ENCODE results near the gene LRRC46. TPM values are rescaled to one million over a fixed set of nuclear protein-coding genes. Genes with fewer than 3 reads are reported as not detected.

Gene LRRC46
- total RNA-seq, 2 donors from 2014 or later, result 0.20 to 0.21 TPM

DNA sequence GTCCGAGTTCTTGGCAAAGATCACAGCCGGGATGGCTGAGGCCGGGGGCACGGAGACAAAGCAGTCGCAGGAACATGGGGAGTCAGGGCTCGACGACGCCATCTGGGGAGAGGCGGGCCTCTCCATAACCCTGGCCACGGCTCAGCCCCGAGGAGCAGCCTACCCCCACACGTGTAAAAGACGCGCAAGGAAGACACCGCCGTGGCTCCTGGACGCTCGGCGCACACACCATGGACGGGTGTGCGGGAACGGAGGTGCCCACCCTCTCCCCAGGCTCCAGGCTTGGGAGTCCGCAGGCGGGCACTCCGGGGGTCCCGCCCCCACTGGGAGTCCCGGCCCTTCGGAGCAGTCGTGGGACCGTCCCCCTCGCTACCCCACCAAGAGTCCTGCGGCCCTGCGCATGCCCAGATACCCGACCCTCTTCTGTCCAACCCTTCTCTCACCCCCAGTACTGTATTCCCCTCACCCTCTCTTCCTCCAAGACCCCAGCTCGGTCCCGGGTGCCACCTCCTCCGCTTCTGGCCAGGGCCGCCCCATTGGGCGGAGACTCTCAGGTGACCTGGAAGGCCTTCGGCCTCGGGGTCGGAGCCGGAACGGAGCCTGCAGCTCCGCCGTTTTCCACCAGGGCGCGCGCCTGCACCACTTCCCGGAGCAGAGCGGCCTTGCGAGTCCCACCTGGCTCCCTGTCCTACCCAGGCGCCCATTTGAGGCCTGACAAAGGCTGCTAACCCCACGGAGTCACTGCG is 9.4 kb downstream of the LRRC46 start, which contains the start of gene SCRN2:
TSS of gene SCRN2 (minus strand) at position 532 of the 746 bp plus-strand sequence. CDS start at position 102, 430 bp downstream.
- no peaks in the 10 kb centered on the region for H3K27me3 ChIP-seq
- H3K36me3 ChIP-seq, result no peaks in the 10 kb centered on the region
- DNase-seq, result peak; percentile 96
- TF ChIP-seq, protein P1, sequence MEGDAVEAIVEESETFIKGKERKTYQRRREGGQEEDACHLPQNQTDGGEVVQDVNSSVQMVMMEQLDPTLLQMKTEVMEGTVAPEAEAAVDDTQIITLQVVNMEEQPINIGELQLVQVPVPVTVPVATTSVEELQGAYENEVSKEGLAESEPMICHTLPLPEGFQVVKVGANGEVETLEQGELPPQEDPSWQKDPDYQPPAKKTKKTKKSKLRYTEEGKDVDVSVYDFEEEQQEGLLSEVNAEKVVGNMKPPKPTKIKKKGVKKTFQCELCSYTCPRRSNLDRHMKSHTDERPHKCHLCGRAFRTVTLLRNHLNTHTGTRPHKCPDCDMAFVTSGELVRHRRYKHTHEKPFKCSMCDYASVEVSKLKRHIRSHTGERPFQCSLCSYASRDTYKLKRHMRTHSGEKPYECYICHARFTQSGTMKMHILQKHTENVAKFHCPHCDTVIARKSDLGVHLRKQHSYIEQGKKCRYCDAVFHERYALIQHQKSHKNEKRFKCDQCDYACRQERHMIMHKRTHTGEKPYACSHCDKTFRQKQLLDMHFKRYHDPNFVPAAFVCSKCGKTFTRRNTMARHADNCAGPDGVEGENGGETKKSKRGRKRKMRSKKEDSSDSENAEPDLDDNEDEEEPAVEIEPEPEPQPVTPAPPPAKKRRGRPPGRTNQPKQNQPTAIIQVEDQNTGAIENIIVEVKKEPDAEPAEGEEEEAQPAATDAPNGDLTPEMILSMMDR (IDR thresholded peaks at IDR 0.05), result peak; percentile 94
- intact Hi-C loops (cut with DNase I), result loop anchor here (10.0 kb wide), 1 partner anchor 134 kb away; the partner anchor contains the start of gene CDK5RAP3
- peaks cover 15% of the 10 kb centered on the region for H3K4me1 ChIP-seq
- H3K4me3 ChIP-seq, result peak within 1 kb of the TSS; percentile 72
- no peaks in the 10 kb centered on the region for H3K9me3 ChIP-seq
- H3K27ac ChIP-seq, result peak within 1 kb of the TSS; percentile 63
- peak within 1 kb of the TSS; percentile 63 to 90 for H3K9ac ChIP-seq (ENCODE audit: low read depth in 2 of 2, low read length in 2 of 2)

- no peak for DNase-seq
- H3K27me3 ChIP-seq, result no peaks in the 10 kb centered on the region
- H3K9me3 ChIP-seq, result no peaks in the 10 kb centered on the region
- intact Hi-C loops (cut with DNase I), result loop anchor here (2.0 to 10.0 kb wide), 2 partner anchors 49 to 133 kb away; partner anchors contain the start of gene CDK5RAP3
- H3K4me3 ChIP-seq, result peak overlapping the region; percentile 72
- H3K27ac ChIP-seq, result peak overlapping the region; percentile 63
- peak overlapping the region; percentile 63 to 90 for H3K9ac ChIP-seq (ENCODE audit: low read depth in 2 of 2, low read length in 2 of 2)
- peaks cover 15% of the 10 kb centered on the region for H3K4me1 ChIP-seq
- TF ChIP-seq, protein P1 (IDR thresholded peaks at IDR 0.05), result peak; percentile 5
- H3K36me3 ChIP-seq, result no peaks in the 10 kb centered on the region
Observed at GRCh38 chr17:47841488-47842291, 10.2 kb downstream of the LRRC46 start.

DNA sequence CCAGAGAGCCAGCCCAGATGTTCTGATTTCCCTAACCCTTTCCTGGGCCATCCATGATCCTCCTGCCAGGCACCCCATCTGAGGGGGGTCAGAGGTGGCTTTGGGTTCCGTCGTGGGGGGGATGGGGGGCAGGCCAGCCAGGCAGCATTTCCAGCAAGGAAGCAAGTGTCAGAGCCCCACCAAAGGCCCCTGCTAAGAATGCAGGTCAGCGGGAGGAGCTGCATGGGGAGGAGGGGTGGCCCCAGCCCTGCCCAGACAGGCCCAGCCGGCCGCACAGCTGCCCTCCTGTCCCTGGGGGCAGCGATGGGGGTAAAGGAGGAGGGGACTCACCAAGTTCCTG is 11.9 kb downstream of the LRRC46 start:
- Histone ChIP-seq H3K27ac (no peak overlapping the region), H3K9me3 (no peaks in the 10 kb centered on the region), H3K27me3 (peaks cover 16% of the 10 kb centered on the region), H3K4me3 (no peak overlapping the region), H3K36me3 (no peaks in the 10 kb centered on the region), H3K9ac (ENCODE audit: low read depth in 2 of 2, low read length in 2 of 2) (peak overlapping the region in 1 of 2 donors; percentile 13), H3K4me1 (peaks cover 15% of the 10 kb centered on the region)
- intact Hi-C loops (cut with DNase I), result loop anchor here (2.0 to 10.0 kb wide), 2 partner anchors 47 to 131 kb away; partner anchors contain the start of gene CDK5RAP3
- TF ChIP-seq, protein P1 (IDR thresholded peaks at IDR 0.05), result no peak
- no peak for DNase-seq

DNA sequence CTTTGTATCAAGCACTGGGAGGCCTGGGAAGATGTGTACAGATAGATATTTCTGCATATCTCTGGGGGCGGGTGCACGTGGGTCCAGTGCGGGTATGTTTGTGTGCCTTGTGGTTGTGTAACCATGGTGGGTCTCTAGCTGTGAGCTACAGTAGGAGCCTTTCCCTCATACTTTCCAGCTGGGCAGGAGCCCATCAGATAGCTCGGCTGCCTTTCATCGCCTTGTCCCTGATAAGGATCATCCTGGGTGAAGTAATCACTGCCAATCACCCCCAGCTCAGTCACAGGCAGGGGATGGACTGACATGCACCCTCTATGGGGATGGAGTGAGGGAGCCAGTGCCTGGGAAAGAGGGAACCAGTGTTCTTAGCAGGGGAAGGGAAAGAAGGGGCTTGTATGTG is 12.8 kb downstream of the LRRC46 start:
- Histone ChIP-seq H3K27ac (no peak overlapping the region), H3K9me3 (no peaks in the 10 kb centered on the region), H3K36me3 (no peaks in the 10 kb centered on the region), H3K4me3 (no peak overlapping the region), H3K9ac (ENCODE audit: low read depth in 2 of 2, low read length in 2 of 2) (no peak overlapping the region), H3K4me1 (peaks cover 15% of the 10 kb centered on the region), H3K27me3 (peaks cover 18% of the 10 kb centered on the region)
- DNase-seq, result no peak
- intact Hi-C loops (cut with DNase I), result loop anchor here (10.0 kb wide), 1 partner anchor 131 kb away; the partner anchor contains the start of gene CDK5RAP3
- TF ChIP-seq, protein P1 (IDR thresholded peaks at IDR 0.05), result no peak

All from colonic mucosa (tissue), 4 donors.